Gastrocnemius medialis (tissue), 4 donors: Measurements from ENCODE around the gene PXDN.

Experiments used
- POLR2A ChIP-seq, 2 donors: fragments of 450-650 bp; IDR thresholded peaks; one replicate each; pipeline ENCODE4 v1.6.1; 2017; ENCODE audit warnings: antibody characterized with exemption in 2 of 2, mild to moderate bottlenecking in 2 of 2, moderate library complexity in 2 of 2
- TF ChIP-seq, protein P1 (sequence below), 5 experiments: fragments of 450-650 bp in 3 of 5; fragments of 200-600 bp in 2 of 5; sonication (generic) in 2 of 5; IDR thresholded peaks in 4 of 5; conservative IDR thresholded peaks in 1 of 5; 1 replicate in 4 of 5; 2 replicates in 1 of 5; pipeline ENCODE4 v1.5.1; 2016 to 2019; ENCODE audit warnings: antibody characterized with exemption in 5 of 5, mild to moderate bottlenecking in 3 of 5, moderate library complexity in 3 of 5

- TF ChIP-seq, protein P1, sequence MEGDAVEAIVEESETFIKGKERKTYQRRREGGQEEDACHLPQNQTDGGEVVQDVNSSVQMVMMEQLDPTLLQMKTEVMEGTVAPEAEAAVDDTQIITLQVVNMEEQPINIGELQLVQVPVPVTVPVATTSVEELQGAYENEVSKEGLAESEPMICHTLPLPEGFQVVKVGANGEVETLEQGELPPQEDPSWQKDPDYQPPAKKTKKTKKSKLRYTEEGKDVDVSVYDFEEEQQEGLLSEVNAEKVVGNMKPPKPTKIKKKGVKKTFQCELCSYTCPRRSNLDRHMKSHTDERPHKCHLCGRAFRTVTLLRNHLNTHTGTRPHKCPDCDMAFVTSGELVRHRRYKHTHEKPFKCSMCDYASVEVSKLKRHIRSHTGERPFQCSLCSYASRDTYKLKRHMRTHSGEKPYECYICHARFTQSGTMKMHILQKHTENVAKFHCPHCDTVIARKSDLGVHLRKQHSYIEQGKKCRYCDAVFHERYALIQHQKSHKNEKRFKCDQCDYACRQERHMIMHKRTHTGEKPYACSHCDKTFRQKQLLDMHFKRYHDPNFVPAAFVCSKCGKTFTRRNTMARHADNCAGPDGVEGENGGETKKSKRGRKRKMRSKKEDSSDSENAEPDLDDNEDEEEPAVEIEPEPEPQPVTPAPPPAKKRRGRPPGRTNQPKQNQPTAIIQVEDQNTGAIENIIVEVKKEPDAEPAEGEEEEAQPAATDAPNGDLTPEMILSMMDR (IDR thresholded peaks at IDR 0.05 in 4 of 5, conservative IDR thresholded peaks at IDR 0.05 in 1 of 5) = no peak
- TF ChIP-seq POLR2A (IDR thresholded peaks at IDR 0.05) = no peak
Observed at GRCh38 chr2:1713839-1714236, 30.5 kb downstream of the PXDN start.
